Pancreas (tissue), 10 donors: ENCODE data around the gene SNX5. TPM values are rescaled to one million over a fixed set of nuclear protein-coding genes. Genes with fewer than 3 reads are reported as not detected.

ENCODE experiments used
- ATAC-seq, 4 donors: fragments of 200-7000 bp; cut with Tn5 transposase; one replicate each; pipeline versions ENCODE4 v1.8.0 to v1.9.1; 2020; ENCODE audit warnings: mild to moderate bottlenecking in 4 of 4, moderate library complexity in 4 of 4
- DNase-seq, 6 donors: peaks; one replicate each; pipeline ENCODE4 v3.0.0-alpha.2; 2020
- FAIRE-seq: peaks from 2 replicates; lab custom pipeline; 2012; peaks lifted over from hg19 to GRCh38; lab: Jason Lieb, UNC
- H3K27ac ChIP-seq, 4 donors: fragments of 200-600 bp; sonication (generic); 1 replicate in 3 of 4; 2 replicates in 1 of 4; pipeline versions ENCODE4 v1.5.0 to v1.8.0; 2020
- H3K27me3 ChIP-seq, 4 donors: fragments of 200-600 bp; one replicate each; pipeline ENCODE4 v1.8.0; 2021
- H3K36me3 ChIP-seq, 3 donors: fragments of 200-600 bp; sonication (generic) in 1 of 3; one replicate each; pipeline versions ENCODE4 v1.5.0 to v1.8.0; 2020 to 2021
- H3K4me1 ChIP-seq, 3 donors: fragments of 200-600 bp; one replicate each; pipeline ENCODE4 v1.8.0; 2021
- H3K4me3 ChIP-seq, 4 donors: fragments of 200-600 bp; sonication (generic) in 2 of 4; one replicate each; pipeline versions ENCODE4 v1.5.0 to v1.8.0; 2020 to 2021
- H3K9me3 ChIP-seq, 4 donors: fragments of 200-600 bp; one replicate each; pipeline ENCODE4 v1.8.0; 2021
- CTCF ChIP-seq, 4 donors: fragments of 200-600 bp; sonication (generic) in 3 of 4; IDR thresholded peaks; one replicate each; pipeline versions ENCODE4 v1.5.0 to v1.8.0; 2021; ENCODE audit warnings: antibody characterized with exemption in 4 of 4
- WGBS, 2 donors: extraction: QIAGEN DNeasy Blood & Tissue Kit; methylation state at CpG; one replicate each; pipeline ENCODE4 v1.1.7; 2013; 5-methylcytosine and 5-hydroxymethylcytosine counted together
- intact Hi-C, 3 donors: fragments of 100-400 bp; cut with DNase I; formaldehyde crosslinking; loops; one replicate each; pipeline versions ENCODE4 v1.11.1 to v1.14.2; 2022
- polyA plus RNA-seq, 2 donors: library from polyadenylated mRNA; stranded (reverse); fragments of 200-250 nt; gene quantifications; one replicate each; pipeline ENCODE4 v1.2.3, GENCODE V29; 2013
- total RNA-seq, 6 donors: library from RNA; stranded (reverse); fragmentation: NEBNext Ultra II Directional in 4 of 6; extraction: Animal tissue kit (Norgen Biotek cat#: 25700) in 4 of 6; gene quantifications; one replicate each; pipeline versions ENCODE4 v1.2.1 to v1.2.4, GENCODE V29; 2021 to 2023
- donor health status: healthy with polysubstance abuse.
- donor health status: DM: no; HTN: no; CAD: no; lungs with moderate emphysema.
- donor health status: DM: no; HTN: no; CAD: no.
- donor health status: control.
- donor health status: control.
- donor health status: Bipolar disorder and iron deficiency.
- donor health status: DM: yes; HTN: yes; CAD: no.
- donor health status: DM: no; HTN: no; CAD: no.
- donor health status: DM: no; HTN: no; CAD: no.
- donor health status: DM: yes; HTN: yes; CAD: no.

The SNX5 gene
- total RNA-seq (10 to 100 TPM; 20.5 to 35.7 (median 27.2) TPM), polyA plus RNA-seq (10 to 100 TPM; 34.2 to 38.4 TPM)

- WGBS, 2 donors = 0% methylated on average over 78 to 96 of the region's 96 CpGs
- intact Hi-C loops = no loop called here
- Histone ChIP-seq H3K4me3 (peak within 1 kb of the TSS; percentile 79 to 97 (median 86)), H3K9me3 (no peaks in the 10 kb centered on the region), H3K36me3 (no peaks in the 10 kb centered on the region), H3K27ac (peak within 1 kb of the TSS; percentile 91 to 99 (median 96)), H3K27me3 (no peaks in the 10 kb centered on the region), H3K4me1 (peaks cover 25 to 44% (median 25%) of the 10 kb centered on the region in 3 donors)
- no peak for TF ChIP-seq CTCF (IDR thresholded peaks at IDR 0.05)
- FAIRE-seq (peak; percentile 80), ATAC-seq (peak; percentile 92 to 96 (median 94)), DNase-seq (peak; percentile 98 to 100 (median 99))
Observed at GRCh38 chr20:17968366-17969277, at the start of gene SNX5, which contains the start of gene MGME1. TSS of gene SNX5 (minus strand) at chr20:17968794. CDS start at chr20:17968425, 369 bp downstream. TSS of gene MGME1 (plus strand) at chr20:17969018. CDS start at chr20:17969860, 842 bp downstream.

GRCh38 chr20:18018100-18018499 lies 49.5 kb upstream of the SNX5 start:
- no peak overlapping the region for H3K4me3 ChIP-seq
- FAIRE-seq (no peak), DNase-seq (no peak), ATAC-seq (no peak)
- no peak overlapping the region for H3K27ac ChIP-seq
- 90 to 94% methylated on average over 10 of the region's 10 CpGs for WGBS, 2 donors
- no peaks in the 10 kb centered on the region for H3K9me3 ChIP-seq
- H3K4me1 ChIP-seq = no peaks in the 10 kb centered on the region
- no peak for TF ChIP-seq CTCF (IDR thresholded peaks at IDR 0.05)
- peaks cover 0 to 5% (median 4%) of the 10 kb centered on the region in 3 donors for H3K36me3 ChIP-seq
- intact Hi-C loops = no loop called here
- H3K27me3 ChIP-seq = no peaks in the 10 kb centered on the region

GRCh38 chr20:18016772-18017171 lies 48.2 kb upstream of the SNX5 start:
- TF ChIP-seq CTCF (IDR thresholded peaks at IDR 0.05) = no peak
- no peak for FAIRE-seq
- H3K4me3 ChIP-seq = no peak overlapping the region
- peaks cover 0 to 5% (median 4%) of the 10 kb centered on the region in 3 donors for H3K36me3 ChIP-seq
- no peaks in the 10 kb centered on the region for H3K4me1 ChIP-seq
- ATAC-seq = no peak
- H3K27ac ChIP-seq = no peak overlapping the region
- intact Hi-C loops = no loop called here
- H3K27me3 ChIP-seq = no peaks in the 10 kb centered on the region
- WGBS, 2 donors = 75 to 76% methylated on average over 3 of the region's 3 CpGs
- DNase-seq = no peak
- H3K9me3 ChIP-seq = no peaks in the 10 kb centered on the region

- H3K4me1 ChIP-seq = no peaks in the 10 kb centered on the region
- DNase-seq (no peak), FAIRE-seq (no peak), ATAC-seq (no peak)
- 92 to 93% methylated on average over 6 of the region's 6 CpGs for WGBS, 2 donors
- no peaks in the 10 kb centered on the region for H3K27me3 ChIP-seq
- H3K4me3 ChIP-seq = no peak overlapping the region
- H3K9me3 ChIP-seq = no peaks in the 10 kb centered on the region
- intact Hi-C loops = no loop called here
- no peak overlapping the region for H3K27ac ChIP-seq
- TF ChIP-seq CTCF (IDR thresholded peaks at IDR 0.05) = no peak
- no peaks in the 10 kb centered on the region for H3K36me3 ChIP-seq
Observed at GRCh38 chr20:18014411-18014810, 45.8 kb upstream of the SNX5 start.
